Measurements from ENCODE around the gene NNT.

- TF ChIP-seq POLR2AphosphoS5 (IDR thresholded peaks at IDR 0.05) (no peak), POLR2A (IDR thresholded peaks at IDR 0.05) (no peak), CTCF (IDR thresholded peaks at IDR 0.05) (no peak), EP300 (IDR thresholded peaks at IDR 0.05) (no peak)
These were observed 45.6 kb downstream of the NNT start for GRCh38 chr5:43648499-43649124.
